Heart left ventricle (tissue), 13 donors: ENCODE measurements around the gene NAE1.

Experiments
- CTCF ChIP-seq, 12 donors: fragments of 200-600 bp; sonication (generic) in 4 of 12; IDR thresholded peaks; one replicate each; pipeline versions ENCODE4 v1.5.0 to v1.8.0; 2018 to 2022; ENCODE audit warnings: antibody characterized with exemption in 12 of 12, mild to moderate bottlenecking in 5 of 12
- POLR2A ChIP-seq, 2 donors: fragments of 450-650 bp; IDR thresholded peaks; one replicate each; pipeline ENCODE4 v1.6.1; 2017; ENCODE audit warnings: antibody characterized with exemption in 2 of 2, mild to moderate bottlenecking in 2 of 2, moderate library complexity in 2 of 2
- donor health status: ischemic (EF 13 %, LVEDD 7.1; RV severe dilation, severe dysfunction).
- donor health status: DM: no; HTN: yes; CAD: no.
- donor health status: DM: no; HTN: no; CAD: no.
- donor health status: ischemic (EF 25% LVEDD 6.9; RV normal size, moderate dysfunction).
- donor health status: ischemic (EF 25% LVEDD 5.7; RV mildly dilated, moderate dysfunction).
- donor health status: ischemic (EF 35%, LVEDD 5.7; RV mildly dilated, moderate dysfunction).
- donor health status: nonischemic (EF 11% LVEDD 7.7; RV severe dilation, severe dysfunction).
- donor health status: DM: yes; HTN: yes; CAD: no.
- donor health status: PGD.
- donor health status: ischemic (EF 29% LVEDD 5.4; RV normal size, mild dysfunction).
- donor health status: nonischemic (EF 23%, LVEDD 6.1; RV moderate dilation, normal function).

DNA sequence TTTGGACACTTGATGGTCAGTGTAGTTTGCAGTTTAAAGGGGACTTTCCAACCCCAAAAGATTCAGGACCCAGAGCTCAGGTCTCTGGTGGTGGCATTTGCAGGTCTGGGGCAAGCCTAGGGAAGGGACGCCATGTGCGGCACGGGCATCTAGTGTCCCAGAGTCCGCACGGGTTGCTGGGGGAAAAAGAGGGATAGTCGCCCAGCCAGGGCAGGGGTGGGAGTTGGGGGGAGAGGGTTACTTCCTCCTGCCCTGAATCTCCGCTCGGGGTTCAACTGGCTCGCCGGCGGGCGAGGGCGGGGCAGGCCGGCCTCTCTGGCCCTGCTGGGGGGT is 13.2 kb upstream of the NAE1 start:
- TF ChIP-seq CTCF (IDR thresholded peaks at IDR 0.05) (no peak), POLR2A (IDR thresholded peaks at IDR 0.05) (no peak)
